Gastrocnemius medialis (tissue), 4 donors: ENCODE measurements around the gene KDM8.

Source experiments
- POLR2A ChIP-seq, 2 donors: fragments of 450-650 bp; IDR thresholded peaks; one replicate each; pipeline ENCODE4 v1.6.1; 2017; ENCODE audit warnings: antibody characterized with exemption in 2 of 2, mild to moderate bottlenecking in 2 of 2, moderate library complexity in 2 of 2
- TF ChIP-seq, protein P1 (sequence below), 5 experiments: fragments of 450-650 bp in 3 of 5; fragments of 200-600 bp in 2 of 5; sonication (generic) in 2 of 5; IDR thresholded peaks in 4 of 5; conservative IDR thresholded peaks in 1 of 5; 1 replicate in 4 of 5; 2 replicates in 1 of 5; pipeline ENCODE4 v1.5.1; 2016 to 2019; ENCODE audit warnings: antibody characterized with exemption in 5 of 5, mild to moderate bottlenecking in 3 of 5, moderate library complexity in 3 of 5

DNA sequence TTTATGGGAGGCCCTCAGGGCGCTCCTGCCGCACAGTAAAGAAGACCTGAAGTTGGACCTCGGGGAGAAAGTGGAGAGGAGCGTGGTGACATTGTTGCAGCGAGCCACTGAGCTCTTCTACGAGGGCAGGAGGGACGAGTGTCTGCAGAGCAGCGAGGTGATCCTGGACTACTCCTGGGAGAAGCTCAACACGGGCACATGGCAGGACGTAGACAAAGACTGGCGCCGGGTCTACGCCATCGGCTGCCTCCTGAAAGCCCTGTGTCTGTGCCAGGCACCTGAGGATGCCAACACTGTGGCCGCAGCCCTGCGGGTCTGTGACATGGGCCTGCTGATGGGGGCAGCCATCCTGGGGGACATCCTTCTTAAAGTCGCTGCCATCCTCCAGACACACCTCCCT lies 6.8 kb downstream of the KDM8 start:
- TF ChIP-seq POLR2A (IDR thresholded peaks at IDR 0.05), result no peak
- TF ChIP-seq, protein P1, sequence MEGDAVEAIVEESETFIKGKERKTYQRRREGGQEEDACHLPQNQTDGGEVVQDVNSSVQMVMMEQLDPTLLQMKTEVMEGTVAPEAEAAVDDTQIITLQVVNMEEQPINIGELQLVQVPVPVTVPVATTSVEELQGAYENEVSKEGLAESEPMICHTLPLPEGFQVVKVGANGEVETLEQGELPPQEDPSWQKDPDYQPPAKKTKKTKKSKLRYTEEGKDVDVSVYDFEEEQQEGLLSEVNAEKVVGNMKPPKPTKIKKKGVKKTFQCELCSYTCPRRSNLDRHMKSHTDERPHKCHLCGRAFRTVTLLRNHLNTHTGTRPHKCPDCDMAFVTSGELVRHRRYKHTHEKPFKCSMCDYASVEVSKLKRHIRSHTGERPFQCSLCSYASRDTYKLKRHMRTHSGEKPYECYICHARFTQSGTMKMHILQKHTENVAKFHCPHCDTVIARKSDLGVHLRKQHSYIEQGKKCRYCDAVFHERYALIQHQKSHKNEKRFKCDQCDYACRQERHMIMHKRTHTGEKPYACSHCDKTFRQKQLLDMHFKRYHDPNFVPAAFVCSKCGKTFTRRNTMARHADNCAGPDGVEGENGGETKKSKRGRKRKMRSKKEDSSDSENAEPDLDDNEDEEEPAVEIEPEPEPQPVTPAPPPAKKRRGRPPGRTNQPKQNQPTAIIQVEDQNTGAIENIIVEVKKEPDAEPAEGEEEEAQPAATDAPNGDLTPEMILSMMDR (IDR thresholded peaks at IDR 0.05 in 4 of 5, conservative IDR thresholded peaks at IDR 0.05 in 1 of 5), result no peak
